HG03108 (cell line): ENCODE data around the gene TRIM38.
A peak's percentile ranks its signal among the peaks of the same experiment; 100 is the strongest.

Source experiments
- ATAC-seq: cut with Tn5 transposase; IDR thresholded peaks from one replicate; pipeline ENCODE4 v1.9.1; 2021; ENCODE audit warnings: moderate library complexity; ENCODE audit not compliant: unreplicated experiment

Gene TRIM38

GRCh38 chr6:26025894-26026832 is 63.6 kb downstream of the TRIM38 start:
- ATAC-seq, result peak; percentile 38

GRCh38 chr6:26026833-26027490 is 64.4 kb downstream of the TRIM38 start:
- peak; percentile 32 for ATAC-seq

- ATAC-seq, result no peak
Measured at GRCh38 chr6:26027491-26028211, 65.0 kb downstream of the TRIM38 start.

GRCh38 chr6:26028212-26028745 is 65.7 kb downstream of the TRIM38 start:
- ATAC-seq, result no peak

GRCh38 chr6:26028746-26029569 is 66.4 kb downstream of the TRIM38 start:
- ATAC-seq, result no peak

- no peak for ATAC-seq
Measured at GRCh38 chr6:26029570-26029856, 66.9 kb downstream of the TRIM38 start.

GRCh38 chr6:26029857-26030653 is 67.5 kb downstream of the TRIM38 start:
- no peak for ATAC-seq

GRCh38 chr6:26030716-26031115 is 68.1 kb downstream of the TRIM38 start:
- no peak for ATAC-seq

- ATAC-seq, result no peak
Measured at GRCh38 chr6:26031151-26031594, 68.6 kb downstream of the TRIM38 start.

GRCh38 chr6:26031595-26032339 is 69.2 kb downstream of the TRIM38 start:
- peak; percentile 45 for ATAC-seq

- no peak for ATAC-seq
Measured at GRCh38 chr6:26032340-26033084, 69.9 kb downstream of the TRIM38 start.

- peak; percentile 60 for ATAC-seq
Measured at GRCh38 chr6:26033085-26033940, 70.7 kb downstream of the TRIM38 start.

GRCh38 chr6:26033941-26034354 is 71.3 kb downstream of the TRIM38 start:
- ATAC-seq, result no peak

GRCh38 chr6:26034905-26035304 is 72.3 kb downstream of the TRIM38 start:
- no peak for ATAC-seq
